Dendritic cell treated with granulocyte-macrophage colony-stimulating factor and Interleukin-4, amounts not matched to agents 40 ng/mL and 50 ng/mL, for 4 days (primary cell): Measurements from ENCODE around the gene ZBTB33.

Experiments used
- H3K27ac Mint-ChIP-seq: one replicate; pipeline ENCODE4 v1.8.0; 2022; ENCODE audit warnings: mild to moderate bottlenecking, mixed read lengths
- H3K27me3 Mint-ChIP-seq: one replicate; pipeline ENCODE4 v1.8.0; 2022; ENCODE audit warnings: mild to moderate bottlenecking, mixed read lengths
- H3K36me3 Mint-ChIP-seq: one replicate; pipeline ENCODE4 v1.8.0; 2022; ENCODE audit warnings: low read depth, mixed read lengths
- H3K4me1 Mint-ChIP-seq: one replicate; pipeline ENCODE4 v1.8.0; 2022; ENCODE audit warnings: low read depth, mixed read lengths
- H3K4me3 Mint-ChIP-seq: one replicate; pipeline ENCODE4 v1.8.0; 2022; ENCODE audit warnings: mild to moderate bottlenecking, moderate library complexity, mixed read lengths
- H3K9me3 Mint-ChIP-seq: one replicate; pipeline ENCODE4 v1.8.0; 2022; ENCODE audit warnings: mixed read lengths
- intact Hi-C: fragments of 100-400 bp; cut with micrococcal nuclease; formaldehyde crosslinking; loops from one replicate; pipeline ENCODE4 v1.15.0; 2022

The ZBTB33 gene

DNA sequence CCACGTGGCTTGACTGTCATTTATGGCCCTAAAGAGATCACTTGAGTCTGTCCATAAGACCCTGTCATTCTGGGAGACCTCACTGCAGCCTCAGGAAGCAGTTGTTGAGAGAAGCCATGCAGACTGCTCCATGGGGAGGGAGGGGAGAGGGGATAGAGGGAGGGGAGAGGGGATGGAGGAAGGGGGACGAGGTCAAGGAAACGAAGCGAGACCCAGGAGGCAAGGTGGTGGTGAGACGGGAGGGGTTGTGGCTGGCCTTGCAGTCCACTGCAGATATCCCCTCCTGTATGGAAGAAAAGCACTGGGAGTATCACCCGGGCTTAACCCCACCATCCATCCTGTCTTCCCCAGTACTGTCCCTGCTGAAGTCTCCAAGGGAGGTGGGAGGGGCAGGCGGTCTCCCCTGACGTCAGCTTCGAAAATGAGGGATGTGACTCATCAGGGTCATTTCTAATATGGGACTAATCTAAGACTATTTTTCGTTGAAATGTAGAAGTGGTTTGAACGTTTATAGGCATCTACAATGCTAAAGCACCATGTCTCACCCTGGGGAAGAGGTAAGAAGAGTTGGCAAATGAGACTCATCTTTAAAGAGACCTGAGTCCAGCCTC, 55.0 kb downstream of the ZBTB33 start:
- peaks cover 28% of the 10 kb centered on the region for H3K27me3 Mint-ChIP-seq
- H3K4me1 Mint-ChIP-seq = peaks cover 48% of the 10 kb centered on the region
- peaks cover 6% of the 10 kb centered on the region for H3K36me3 Mint-ChIP-seq
- H3K9me3 Mint-ChIP-seq = no peaks in the 10 kb centered on the region
- intact Hi-C loops = no loop called here
- H3K27ac Mint-ChIP-seq = peak overlapping the region; percentile 45
- no peak overlapping the region for H3K4me3 Mint-ChIP-seq

GRCh38 chrX:120306630-120307029, 56.0 kb downstream of the ZBTB33 start:
- H3K27me3 Mint-ChIP-seq = peaks cover 38% of the 10 kb centered on the region
- peaks cover 54% of the 10 kb centered on the region for H3K4me1 Mint-ChIP-seq
- H3K27ac Mint-ChIP-seq = no peak overlapping the region
- no peak overlapping the region for H3K4me3 Mint-ChIP-seq
- intact Hi-C loops = no loop called here
- H3K36me3 Mint-ChIP-seq = peaks cover 6% of the 10 kb centered on the region
- no peaks in the 10 kb centered on the region for H3K9me3 Mint-ChIP-seq
